K562 treated with DMSO at 1 percent for 12 hours (cell line): Measurements from ENCODE around the gene KRTAP10-9. TPM values are rescaled to one million over a fixed set of nuclear protein-coding genes. Genes with fewer than 3 reads are reported as not detected.

ENCODE experiments used
- total RNA-seq: library from RNA; unstranded; fragments of 300-600 nt; gene quantifications from 2 replicates; pipeline ENCODE4 v1.2.3, GENCODE V29; 2022; ENCODE audit not compliant: insufficient read depth

The KRTAP10-9 gene
- not detected in 2 replicates for total RNA-seq

GRCh38 chr21:44626673-44627143, at the start of gene KRTAP10-9:
KRTAP10-9 (plus strand) TSS chr21:44627093; CDS start chr21:44627172, 79 bp downstream.

GRCh38 chr21:44580231-44580821, 46.6 kb upstream of the KRTAP10-9 start, which contains the start of gene KRTAP10-5:
KRTAP10-5 (minus strand) TSS chr21:44580604; CDS start chr21:44580578, 26 bp downstream.

GRCh38 chr21:44592446-44593311, 34.2 kb upstream of the KRTAP10-9 start, which contains the start of gene KRTAP10-6:
KRTAP10-6 (minus strand) TSS chr21:44592505; CDS start chr21:44592484, 21 bp downstream.

GRCh38 chr21:44600118-44600978, 26.5 kb upstream of the KRTAP10-9 start, which contains the start of gene KRTAP10-7:
KRTAP10-7 (plus strand) TSS chr21:44600597; CDS start chr21:44600622, 25 bp downstream.

GRCh38 chr21:44612029-44612486, 14.8 kb upstream of the KRTAP10-9 start, which contains the start of gene KRTAP10-8:
KRTAP10-8 (plus strand) TSS chr21:44612079; CDS start chr21:44612101, 22 bp downstream.

GRCh38 chr21:44637018-44637850, 10.3 kb downstream of the KRTAP10-9 start, which contains the start of gene KRTAP10-10:
KRTAP10-10 (plus strand) TSS chr21:44637356; CDS start chr21:44637418, 62 bp downstream.

GRCh38 chr21:44646366-44647221, 19.7 kb downstream of the KRTAP10-9 start, which contains the start of gene KRTAP10-11:
KRTAP10-11 (plus strand) TSS chr21:44646414; CDS start chr21:44646459, 45 bp downstream.

GRCh38 chr21:44654576-44655175, 27.8 kb downstream of the KRTAP10-9 start, which contains the start of gene KRTAP12-4:
KRTAP12-4 (minus strand) TSS chr21:44654659; CDS start chr21:44654614, 45 bp downstream.

GRCh38 chr21:44657635-44658540, 31.0 kb downstream of the KRTAP10-9 start, which contains the start of gene KRTAP12-3:
KRTAP12-3 (plus strand) TSS chr21:44657932; CDS start chr21:44657980, 48 bp downstream.

GRCh38 chr21:44666401-44667320, 39.8 kb downstream of the KRTAP10-9 start, which contains the start of gene KRTAP12-2:
KRTAP12-2 (minus strand) TSS chr21:44666927; CDS start chr21:44666886, 41 bp downstream.

Other genes with a start within 250 kb of the KRTAP10-9 start
- gene LRRC3, start 171.6 kb upstream of the KRTAP10-9 start, total RNA-seq = not detected in 2 replicates
- gene KRTAP10-1, start 86.9 kb upstream of the KRTAP10-9 start, total RNA-seq = not detected in 2 replicates
- not detected in 2 replicates for gene KRTAP10-2, start 75.6 kb upstream of the KRTAP10-9 start, total RNA-seq
- gene KRTAP10-3, start 68.3 kb upstream of the KRTAP10-9 start, total RNA-seq = not detected in 2 replicates
- not detected in 2 replicates for gene KRTAP10-4, start 53.4 kb upstream of the KRTAP10-9 start, total RNA-seq
- gene KRTAP10-5, start 46.5 kb upstream of the KRTAP10-9 start, total RNA-seq = not detected in 2 replicates
- gene KRTAP10-6, start 34.6 kb upstream of the KRTAP10-9 start, total RNA-seq = not detected in 2 replicates
- gene KRTAP10-7, start 26.5 kb upstream of the KRTAP10-9 start, total RNA-seq = not detected in 2 replicates
- gene KRTAP10-8, start 15.0 kb upstream of the KRTAP10-9 start, total RNA-seq = not detected in 2 replicates
- gene KRTAP10-10, start 10.3 kb downstream of the KRTAP10-9 start, total RNA-seq = not detected in 2 replicates
- not detected in 2 replicates for gene KRTAP10-11, start 19.3 kb downstream of the KRTAP10-9 start, total RNA-seq
- not detected in 2 replicates for gene KRTAP12-4, start 27.6 kb downstream of the KRTAP10-9 start, total RNA-seq
- not detected in 2 replicates for gene KRTAP12-3, start 30.8 kb downstream of the KRTAP10-9 start, total RNA-seq
- gene KRTAP12-2, start 39.8 kb downstream of the KRTAP10-9 start, total RNA-seq = not detected in 2 replicates
- not detected in 2 replicates for gene KRTAP12-1, start 55.1 kb downstream of the KRTAP10-9 start, total RNA-seq
- gene KRTAP10-12, start 70.1 kb downstream of the KRTAP10-9 start, total RNA-seq = not detected in 2 replicates
- not detected in 2 replicates for gene TSPEAR, start 84.5 kb downstream of the KRTAP10-9 start, total RNA-seq
- 28.6 and 106 TPM in 2 replicates for gene UBE2G2, start 174.7 kb downstream of the KRTAP10-9 start, total RNA-seq
- 71.5 and 102 TPM in 2 replicates for gene SUMO3, start 191.0 kb downstream of the KRTAP10-9 start, total RNA-seq
- 124 and 191 TPM in 2 replicates for gene PTTG1IP, start 246.6 kb downstream of the KRTAP10-9 start, total RNA-seq